Measurements from ENCODE around the gene TPRG1L.
"Not testable (repeated sequence)": the region's sequence is repeated elsewhere in the genome, so short reads cannot be mapped to it uniquely, and the experiment has no call there.

The TPRG1L gene

GRCh38 chr1:3609016-3609768, 15.6 kb upstream of the TPRG1L start:
- DNase-seq (ENCODE audit: low read depth, low spot score) = no peak

- DNase-seq (ENCODE audit: low read depth, low spot score) = no peak
Measured at GRCh38 chr1:3609769-3610526, 14.9 kb upstream of the TPRG1L start.

- no peak for DNase-seq (ENCODE audit: low read depth, low spot score)
Measured at GRCh38 chr1:3610527-3611169, 14.2 kb upstream of the TPRG1L start.

- DNase-seq (ENCODE audit: low read depth, low spot score) = peak; percentile 72
Measured at GRCh38 chr1:3611170-3612019, 13.4 kb upstream of the TPRG1L start, which contains the start of gene MEGF6. Gene MEGF6 (minus strand): TSS chr1:3611508. CDS start chr1:3611268, 240 bp downstream.

- DNase-seq (ENCODE audit: low read depth, low spot score) = no peak
Measured at GRCh38 chr1:3612123-3612522, 12.7 kb upstream of the TPRG1L start.

GRCh38 chr1:3614755-3615742, 9.8 kb upstream of the TPRG1L start:
- DNase-seq (ENCODE audit: low read depth, low spot score) = peak; percentile 59

- DNase-seq (ENCODE audit: low read depth, low spot score) = no peak
Measured at GRCh38 chr1:3616861-3617260, 8.0 kb upstream of the TPRG1L start.

GRCh38 chr1:3617806-3618345, 6.9 kb upstream of the TPRG1L start:
- DNase-seq (ENCODE audit: low read depth, low spot score) = no peak

GRCh38 chr1:3618531-3618880, 6.3 kb upstream of the TPRG1L start:
- DNase-seq (ENCODE audit: low read depth, low spot score) = peak; percentile 55

- DNase-seq (ENCODE audit: low read depth, low spot score) = peak; percentile 81
Measured at GRCh38 chr1:3618881-3619671, 5.7 kb upstream of the TPRG1L start.

- no peak for DNase-seq (ENCODE audit: low read depth, low spot score)
Measured at GRCh38 chr1:3620708-3621107, 4.1 kb upstream of the TPRG1L start.

GRCh38 chr1:3621151-3621671, 3.6 kb upstream of the TPRG1L start:
- peak; percentile 38 for DNase-seq (ENCODE audit: low read depth, low spot score)

GRCh38 chr1:3622102-3622501, 2.7 kb upstream of the TPRG1L start:
- not testable (repeated sequence) for DNase-seq (ENCODE audit: low read depth, low spot score)

GRCh38 chr1:3623441-3624199, 1.2 kb upstream of the TPRG1L start:
- no peak for DNase-seq (ENCODE audit: low read depth, low spot score)

GRCh38 chr1:3625151-3625907, 514 bp downstream of the TPRG1L start:
- DNase-seq (ENCODE audit: low read depth, low spot score) = peak; percentile 61

- DNase-seq (ENCODE audit: low read depth, low spot score) = no peak
Measured at GRCh38 chr1:3626025-3626424, 1.2 kb downstream of the TPRG1L start.

GRCh38 chr1:3627515-3628253, 2.9 kb downstream of the TPRG1L start:
- DNase-seq (ENCODE audit: low read depth, low spot score) = no peak
